ENCODE measurements around the gene ADD1. TPM values are rescaled to one million over a fixed set of nuclear protein-coding genes. Genes with fewer than 3 reads are reported as not detected.
A peak's percentile ranks its signal among the peaks of the same experiment; 100 is the strongest.

Gene ADD1
- total RNA-seq, 2 experiments from 2014 or later: 153 TPM

- ATAC-seq (ENCODE audit: poor library complexity): no peak
- peaks cover 61% of the 10 kb centered on the region for H3K36me3 ChIP-seq (ENCODE audit: insufficient read depth, low read length)
These were observed 35.4 kb downstream of the ADD1 start for GRCh38 chr4:2879026-2879425.

GRCh38 chr4:2881431-2881830 lies 37.8 kb downstream of the ADD1 start:
- ChIA-PET CTCF (interaction anchor here (1.5 kb wide), 1 partner anchor 118 kb away, joined by 4 read pairs; no protein-coding TSS in a partner anchor), POLR2A (no interaction called here)
- Histone ChIP-seq H3K9me3 (ENCODE audit: control insufficient read depth in 1 of 2, insufficient read depth in 1 of 2, low read length in 2 of 2) (no peaks in the 10 kb centered on the region), H3K4me1 (ENCODE audit: insufficient read depth, low read length) (peaks cover 2% of the 10 kb centered on the region), H3K27me3 (ENCODE audit: control insufficient read depth in 1 of 2, insufficient read depth in 2 of 2, low read length in 2 of 2) (no peaks in the 10 kb centered on the region), H3K36me3 (ENCODE audit: insufficient read depth, low read length) (peaks cover 74% of the 10 kb centered on the region), H3K4me3 (ENCODE audit: low read length) (no peak overlapping the region), H3K27ac (ENCODE audit: low read depth in 1 of 2, low read length in 2 of 2) (no peak overlapping the region)
- Mint-ChIP-seq H3K27ac (no peak overlapping the region), H3K36me3 (ENCODE audit: low read depth) (peaks cover 89% of the 10 kb centered on the region), H3K9me3 (no peaks in the 10 kb centered on the region), H3K27me3 (no peaks in the 10 kb centered on the region), H3K4me1 (ENCODE audit: low read depth) (peaks cover 24% of the 10 kb centered on the region), H3K4me3 (no peak overlapping the region)
- TF ChIP-seq CTCF (IDR thresholded peaks at IDR 0.05): no peak
- ATAC-seq (ENCODE audit: poor library complexity) (no peak), DNase-seq (no peak)
- intact Hi-C loops (cut with DNase I, micrococcal nuclease): no loop called here

More at GRCh38 chr4:2879026-2879425, 35.4 kb downstream of the ADD1 start:
- ChIA-PET POLR2A (interaction anchor here (1.6 kb wide), 1 partner anchor 12 kb away, joined by 5 read pairs; no protein-coding TSS in a partner anchor), CTCF (no interaction called here)
- peaks cover 77% of the 10 kb centered on the region for H3K36me3 Mint-ChIP-seq (ENCODE audit: low read depth)
- peaks cover 28% of the 10 kb centered on the region for H3K4me1 Mint-ChIP-seq (ENCODE audit: low read depth)
- intact Hi-C loops (cut with DNase I, micrococcal nuclease): no loop called here
- Histone ChIP-seq H3K9me3 (ENCODE audit: control insufficient read depth in 1 of 2, insufficient read depth in 1 of 2, low read length in 2 of 2) (no peaks in the 10 kb centered on the region), H3K27ac (ENCODE audit: low read depth in 1 of 2, low read length in 2 of 2) (no peak overlapping the region), H3K4me1 (ENCODE audit: insufficient read depth, low read length) (peaks cover 7% of the 10 kb centered on the region), H3K27me3 (ENCODE audit: control insufficient read depth in 1 of 2, insufficient read depth in 2 of 2, low read length in 2 of 2) (no peaks in the 10 kb centered on the region), H3K4me3 (ENCODE audit: low read length) (no peak overlapping the region)
- H3K27ac Mint-ChIP-seq: peak overlapping the region; percentile 21
- no peak for DNase-seq
- no peak for TF ChIP-seq CTCF (IDR thresholded peaks at IDR 0.05)
- no peaks in the 10 kb centered on the region for H3K9me3 Mint-ChIP-seq
- H3K4me3 Mint-ChIP-seq: no peak overlapping the region
- H3K27me3 Mint-ChIP-seq: no peaks in the 10 kb centered on the region

- peaks cover 92% of the 10 kb centered on the region for H3K36me3 Mint-ChIP-seq (ENCODE audit: low read depth)
- no peak for TF ChIP-seq CTCF (IDR thresholded peaks at IDR 0.05)
- no peak overlapping the region for H3K4me3 Mint-ChIP-seq
- ChIA-PET POLR2A (no interaction called here), CTCF (interaction anchor here (1.5 kb wide), 1 partner anchor 119 kb away, joined by 4 read pairs; no protein-coding TSS in a partner anchor)
- Histone ChIP-seq H3K27me3 (ENCODE audit: control insufficient read depth in 1 of 2, insufficient read depth in 2 of 2, low read length in 2 of 2) (no peaks in the 10 kb centered on the region), H3K4me3 (ENCODE audit: low read length) (no peak overlapping the region), H3K36me3 (ENCODE audit: insufficient read depth, low read length) (peaks cover 76% of the 10 kb centered on the region), H3K4me1 (ENCODE audit: insufficient read depth, low read length) (peaks cover 2% of the 10 kb centered on the region), H3K9me3 (ENCODE audit: control insufficient read depth in 1 of 2, insufficient read depth in 1 of 2, low read length in 2 of 2) (no peaks in the 10 kb centered on the region), H3K27ac (ENCODE audit: low read depth in 1 of 2, low read length in 2 of 2) (no peak overlapping the region)
- no peak overlapping the region for H3K27ac Mint-ChIP-seq
- no peaks in the 10 kb centered on the region for H3K27me3 Mint-ChIP-seq
- no peaks in the 10 kb centered on the region for H3K9me3 Mint-ChIP-seq
- intact Hi-C loops (cut with DNase I, micrococcal nuclease): no loop called here
- peaks cover 27% of the 10 kb centered on the region for H3K4me1 Mint-ChIP-seq (ENCODE audit: low read depth)
- ATAC-seq (ENCODE audit: poor library complexity) (no peak), DNase-seq (no peak)
These were observed 38.7 kb downstream of the ADD1 start for GRCh38 chr4:2882341-2882740.

All from CD4-positive, alpha-beta T cell (primary cell).